22Rv1 (cell line): Measurements from ENCODE around the gene PCSK5.

Source experiments
- H3K27ac ChIP-seq: fragments of 450-650 bp; 2 replicates; pipeline ENCODE4 v1.5.1; 2017
- ZFX ChIP-seq: fragments of 450-650 bp; IDR thresholded peaks from 2 replicates; pipeline ENCODE4 v1.6.1; 2017; ENCODE audit warnings: antibody characterized with exemption, borderline replicate concordance
- TF ChIP-seq, protein P1 (sequence below): fragments of 450-650 bp; IDR thresholded peaks from 2 replicates; pipeline ENCODE4 v1.5.1; 2017; ENCODE audit warnings: mild to moderate bottlenecking

Gene PCSK5

DNA sequence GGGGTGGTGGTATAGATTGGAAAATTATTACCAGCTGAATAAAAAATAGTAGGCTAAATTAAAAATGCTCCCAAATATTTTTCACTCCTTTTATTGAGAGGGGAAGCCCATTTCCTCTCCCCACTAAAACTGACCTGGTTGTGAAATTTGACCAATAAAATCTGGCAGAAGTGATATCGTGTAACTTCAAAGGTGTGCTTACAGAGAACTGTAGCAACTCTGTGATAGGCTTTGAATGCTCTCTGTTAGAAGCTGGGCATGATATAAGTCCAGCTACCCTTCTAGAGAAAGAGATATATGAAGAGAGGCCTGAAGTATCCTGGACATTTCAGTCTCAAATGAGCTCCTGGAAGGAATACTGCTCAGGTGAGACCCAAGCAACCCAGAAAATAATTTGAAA is 513.9 kb downstream of the PCSK5 start:
- TF ChIP-seq, protein P1, sequence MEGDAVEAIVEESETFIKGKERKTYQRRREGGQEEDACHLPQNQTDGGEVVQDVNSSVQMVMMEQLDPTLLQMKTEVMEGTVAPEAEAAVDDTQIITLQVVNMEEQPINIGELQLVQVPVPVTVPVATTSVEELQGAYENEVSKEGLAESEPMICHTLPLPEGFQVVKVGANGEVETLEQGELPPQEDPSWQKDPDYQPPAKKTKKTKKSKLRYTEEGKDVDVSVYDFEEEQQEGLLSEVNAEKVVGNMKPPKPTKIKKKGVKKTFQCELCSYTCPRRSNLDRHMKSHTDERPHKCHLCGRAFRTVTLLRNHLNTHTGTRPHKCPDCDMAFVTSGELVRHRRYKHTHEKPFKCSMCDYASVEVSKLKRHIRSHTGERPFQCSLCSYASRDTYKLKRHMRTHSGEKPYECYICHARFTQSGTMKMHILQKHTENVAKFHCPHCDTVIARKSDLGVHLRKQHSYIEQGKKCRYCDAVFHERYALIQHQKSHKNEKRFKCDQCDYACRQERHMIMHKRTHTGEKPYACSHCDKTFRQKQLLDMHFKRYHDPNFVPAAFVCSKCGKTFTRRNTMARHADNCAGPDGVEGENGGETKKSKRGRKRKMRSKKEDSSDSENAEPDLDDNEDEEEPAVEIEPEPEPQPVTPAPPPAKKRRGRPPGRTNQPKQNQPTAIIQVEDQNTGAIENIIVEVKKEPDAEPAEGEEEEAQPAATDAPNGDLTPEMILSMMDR = no peak
- TF ChIP-seq ZFX = no peak
- no peak overlapping the region for H3K27ac ChIP-seq

DNA sequence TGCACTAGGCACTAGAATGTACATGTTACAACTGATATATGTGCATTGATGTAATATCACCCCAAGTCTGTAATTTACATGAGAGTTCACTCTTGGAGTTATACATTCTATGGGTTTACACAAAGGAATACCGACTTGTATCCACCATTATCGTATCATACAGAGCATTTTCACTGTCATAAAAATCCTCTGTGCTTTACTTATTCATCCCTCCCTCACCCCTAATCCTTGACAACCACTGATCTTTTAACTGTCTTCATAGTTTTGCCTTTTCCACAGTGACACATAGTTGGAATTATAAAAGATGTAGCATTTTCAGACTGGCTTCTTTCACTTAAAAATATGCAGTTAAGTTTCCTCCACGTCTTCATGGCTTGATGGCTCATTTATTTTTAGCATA is 514.9 kb downstream of the PCSK5 start:
- TF ChIP-seq ZFX = no peak
- TF ChIP-seq, protein P1 = no peak

DNA sequence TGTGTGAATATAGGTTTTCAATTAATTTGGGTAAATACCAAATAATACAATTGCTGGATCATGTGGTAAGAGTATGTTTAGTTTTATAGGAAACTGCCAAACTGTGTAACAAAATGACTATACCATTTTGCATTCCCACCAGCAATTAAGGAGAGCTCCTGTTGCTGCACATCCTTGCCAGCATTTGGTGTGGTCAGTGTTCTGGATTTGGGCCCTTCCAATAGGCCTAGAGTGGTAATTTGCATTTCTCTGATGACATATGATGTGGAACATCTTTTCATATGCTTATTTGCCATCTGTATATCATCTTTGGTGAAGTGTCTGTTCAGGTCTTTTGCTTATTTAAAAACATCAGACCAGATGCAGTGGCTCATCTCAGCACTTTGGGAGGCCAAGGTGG is 515.4 kb downstream of the PCSK5 start:
- TF ChIP-seq ZFX = no peak
- TF ChIP-seq, protein P1 = no peak
- H3K27ac ChIP-seq = no peak overlapping the region

More for the DNA sequence above, 514.9 kb downstream of the PCSK5 start:
- H3K27ac ChIP-seq = no peak overlapping the region
